K562 (cell line): ENCODE data around the gene FAM53B.

Source experiments
- BRCA1 ChIP-seq, 2 experiments: fragments of 450-650 bp in 1 of 2; sonication (generic) in 1 of 2; formaldehyde crosslinking in 1 of 2; IDR thresholded peaks; 2 replicates each; pipeline versions ENCODE4 v1.5.0 to v1.6.1; 2017 to 2020; ENCODE audit warnings: mild to moderate bottlenecking in 1 of 2, missing genetic modification reagents in 1 of 2
- ZNF23 ChIP-seq: fragments of 250-450 bp; sonication (Bioruptor Pico); IDR thresholded peaks from 2 replicates; pipeline ENCODE4 v1.4.0; 2020; ENCODE audit warnings: mild to moderate bottlenecking
- TF ChIP-seq, protein P1 (sequence below), 3 experiments: IDR thresholded peaks in 2 of 3; conservative IDR thresholded peaks in 1 of 3; 2 replicates each; pipeline ENCODE4 v1.5.1; 2011 to 2012; ENCODE audit warnings: low read length in 3 of 3, mild to moderate bottlenecking in 3 of 3, control low read depth in 2 of 3, improper control_type of control experiment in 1 of 3, inconsistent platforms in 1 of 3, low read depth in 1 of 3, mixed read lengths in 1 of 3, moderate library complexity in 1 of 3; ENCODE audit not compliant: insufficient read depth in 2 of 3
- TF ChIP-seq, protein P2 (sequence below): fragments of 250-450 bp; sonication (Bioruptor Pico); IDR thresholded peaks from 2 replicates; pipeline ENCODE4 v1.4.0; 2020; ENCODE audit warnings: borderline replicate concordance

DNA sequence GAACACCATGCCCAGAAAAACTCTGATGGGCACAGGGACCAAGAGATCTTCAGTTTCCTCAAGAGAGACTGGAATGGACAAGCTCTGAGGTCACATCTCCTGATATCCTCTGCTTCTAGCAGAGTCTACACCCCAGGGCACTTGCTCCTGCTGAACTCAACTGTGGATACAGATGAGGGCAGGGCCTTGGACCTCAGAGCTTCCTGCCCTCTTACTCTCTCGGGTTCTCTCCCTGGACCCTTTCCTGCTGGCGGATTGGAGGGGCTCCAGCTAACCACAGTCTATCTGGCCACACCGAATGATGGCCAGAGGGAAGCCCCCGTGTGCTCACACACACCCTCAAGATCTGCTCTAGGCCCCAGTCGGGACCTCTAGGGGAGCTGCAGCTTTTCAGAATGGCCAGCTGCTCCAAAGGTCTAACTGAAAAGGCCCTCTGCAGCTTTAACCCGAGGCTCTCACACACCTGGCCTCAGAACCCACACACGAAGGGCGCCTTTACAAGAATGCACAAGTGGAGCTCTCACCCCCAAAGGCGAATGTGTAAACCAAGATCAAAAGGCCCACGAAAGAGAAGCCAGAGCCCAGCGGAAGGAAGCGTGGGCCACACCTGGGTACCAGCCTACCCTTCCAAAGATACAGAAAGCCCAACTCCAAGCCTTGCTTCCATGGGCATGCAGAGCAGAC is 65.5 kb downstream of the FAM53B start:
- TF ChIP-seq ZNF23 (CRISPR knock-in tag) (no peak), BRCA1 (IDR thresholded peaks at IDR 0.05) (no peak), BRCA1 (CRISPR knock-in tag; IDR thresholded peaks at IDR 0.05) (no peak)
- TF ChIP-seq, protein P1, sequence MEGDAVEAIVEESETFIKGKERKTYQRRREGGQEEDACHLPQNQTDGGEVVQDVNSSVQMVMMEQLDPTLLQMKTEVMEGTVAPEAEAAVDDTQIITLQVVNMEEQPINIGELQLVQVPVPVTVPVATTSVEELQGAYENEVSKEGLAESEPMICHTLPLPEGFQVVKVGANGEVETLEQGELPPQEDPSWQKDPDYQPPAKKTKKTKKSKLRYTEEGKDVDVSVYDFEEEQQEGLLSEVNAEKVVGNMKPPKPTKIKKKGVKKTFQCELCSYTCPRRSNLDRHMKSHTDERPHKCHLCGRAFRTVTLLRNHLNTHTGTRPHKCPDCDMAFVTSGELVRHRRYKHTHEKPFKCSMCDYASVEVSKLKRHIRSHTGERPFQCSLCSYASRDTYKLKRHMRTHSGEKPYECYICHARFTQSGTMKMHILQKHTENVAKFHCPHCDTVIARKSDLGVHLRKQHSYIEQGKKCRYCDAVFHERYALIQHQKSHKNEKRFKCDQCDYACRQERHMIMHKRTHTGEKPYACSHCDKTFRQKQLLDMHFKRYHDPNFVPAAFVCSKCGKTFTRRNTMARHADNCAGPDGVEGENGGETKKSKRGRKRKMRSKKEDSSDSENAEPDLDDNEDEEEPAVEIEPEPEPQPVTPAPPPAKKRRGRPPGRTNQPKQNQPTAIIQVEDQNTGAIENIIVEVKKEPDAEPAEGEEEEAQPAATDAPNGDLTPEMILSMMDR (IDR thresholded peaks at IDR 0.05 in 2 of 3, conservative IDR thresholded peaks at IDR 0.05 in 1 of 3; ENCODE audit: insufficient read depth in 2 of 3, low read depth in 1 of 3, low read length in 3 of 3): no peak
- TF ChIP-seq, protein P2, sequence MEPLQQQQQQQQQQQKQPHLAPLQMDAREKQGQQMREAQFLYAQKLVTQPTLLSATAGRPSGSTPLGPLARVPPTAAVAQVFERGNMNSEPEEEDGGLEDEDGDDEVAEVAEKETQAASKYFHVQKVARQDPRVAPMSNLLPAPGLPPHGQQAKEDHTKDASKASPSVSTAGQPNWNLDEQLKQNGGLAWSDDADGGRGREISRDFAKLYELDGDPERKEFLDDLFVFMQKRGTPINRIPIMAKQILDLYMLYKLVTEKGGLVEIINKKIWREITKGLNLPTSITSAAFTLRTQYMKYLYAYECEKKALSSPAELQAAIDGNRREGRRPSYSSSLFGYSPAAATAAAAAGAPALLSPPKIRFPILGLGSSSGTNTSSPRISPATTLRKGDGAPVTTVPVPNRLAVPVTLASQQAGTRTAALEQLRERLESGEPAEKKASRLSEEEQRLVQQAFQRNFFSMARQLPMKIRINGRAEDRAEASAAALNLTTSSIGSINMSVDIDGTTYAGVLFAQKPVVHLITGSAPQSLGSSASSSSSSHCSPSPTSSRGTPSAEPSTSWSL (CRISPR knock-in tag): no peak
